HG03103 (cell line): ENCODE results near the gene IL12RB2.

Source experiments
- ATAC-seq: cut with Tn5 transposase; IDR thresholded peaks from one replicate; pipeline ENCODE4 v1.9.1; 2021; ENCODE audit warnings: low read depth; ENCODE audit not compliant: unreplicated experiment

The IL12RB2 gene

DNA sequence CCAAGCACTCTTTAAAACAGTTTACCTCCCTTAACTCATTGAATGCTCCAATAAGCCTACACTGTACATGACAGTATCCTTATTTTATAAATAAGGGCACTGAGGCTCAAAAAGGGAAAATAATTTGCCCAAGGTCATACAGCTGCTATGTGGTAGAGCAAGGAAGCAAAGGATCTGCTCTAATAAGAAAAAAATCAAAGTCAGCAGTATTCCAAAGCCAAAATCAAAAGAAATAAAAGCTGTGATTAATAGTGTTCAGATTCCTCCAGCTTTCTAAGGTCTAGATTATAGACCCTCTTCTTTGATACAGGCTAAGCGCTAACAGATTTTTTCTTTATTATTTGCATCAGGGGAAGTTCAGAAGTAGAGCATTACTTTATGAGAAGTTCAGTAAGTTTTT is 39.3 kb downstream of the IL12RB2 start:
- no peak for ATAC-seq

DNA sequence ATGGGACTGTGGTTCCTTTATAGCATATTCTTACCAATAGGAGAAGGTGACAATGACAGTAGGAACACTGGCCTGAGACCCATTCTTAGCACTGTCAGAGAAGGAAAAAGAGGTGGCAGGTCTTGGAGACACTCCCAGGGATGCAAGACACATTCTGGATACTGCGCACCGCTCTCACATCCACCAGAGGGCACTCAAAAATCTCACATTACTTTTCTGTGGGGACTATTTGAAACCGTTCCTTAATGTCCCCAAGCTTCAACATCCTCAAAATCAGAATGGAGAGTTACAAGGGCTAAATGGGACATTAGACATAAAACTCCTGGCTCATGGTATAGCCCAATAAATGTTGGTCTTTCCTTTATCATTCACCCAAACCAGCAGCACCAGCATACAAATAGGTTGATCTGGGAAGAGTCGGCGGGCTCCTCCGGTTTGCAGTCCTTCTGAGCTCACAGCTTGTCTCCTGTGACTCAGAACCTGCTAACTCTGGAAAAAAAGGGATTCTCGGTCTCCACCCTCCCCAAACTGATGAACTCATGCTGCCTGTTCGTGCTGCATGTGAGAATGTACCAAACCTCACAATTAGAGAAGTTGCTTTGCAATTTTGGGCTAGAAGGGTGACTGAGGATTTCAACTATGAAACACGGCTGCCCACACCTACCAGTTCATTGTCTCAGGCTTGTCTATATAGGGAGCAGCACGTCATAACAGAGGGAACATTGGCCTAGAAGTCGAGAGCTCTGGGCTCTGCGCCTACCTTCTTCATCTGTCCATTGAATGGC is 40.2 kb downstream of the IL12RB2 start:
- ATAC-seq = peak; percentile 49

DNA sequence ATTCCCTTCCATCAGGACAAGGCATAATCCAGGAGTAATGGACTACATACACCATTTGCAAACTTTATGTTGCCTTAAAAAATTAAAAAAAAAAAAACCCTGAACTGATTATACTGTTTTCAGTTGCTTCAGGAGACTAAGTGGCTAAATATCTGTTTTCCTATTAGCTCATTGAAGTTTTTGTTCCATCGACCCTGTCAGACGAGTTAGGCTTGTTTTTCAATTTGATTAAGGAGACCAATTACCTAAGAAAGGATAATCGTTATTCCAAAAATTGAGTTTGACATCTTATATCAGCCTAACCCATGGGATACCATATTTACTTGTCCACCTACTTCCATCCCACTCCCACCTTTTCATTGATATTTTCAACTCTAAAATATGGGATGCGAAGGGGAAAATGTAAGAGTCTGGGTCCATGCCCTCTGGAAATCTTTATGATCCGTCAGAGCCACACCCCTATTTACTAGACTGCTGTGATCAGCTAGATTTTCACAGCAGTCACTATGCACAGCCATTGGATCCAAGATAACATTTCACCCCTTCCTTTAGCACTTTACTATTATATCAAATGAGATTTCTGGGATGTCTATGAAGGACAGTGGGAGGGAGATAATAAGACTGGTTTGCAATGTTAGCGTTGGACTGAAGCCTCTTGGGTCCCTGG is 41.0 kb downstream of the IL12RB2 start:
- no peak for ATAC-seq

DNA sequence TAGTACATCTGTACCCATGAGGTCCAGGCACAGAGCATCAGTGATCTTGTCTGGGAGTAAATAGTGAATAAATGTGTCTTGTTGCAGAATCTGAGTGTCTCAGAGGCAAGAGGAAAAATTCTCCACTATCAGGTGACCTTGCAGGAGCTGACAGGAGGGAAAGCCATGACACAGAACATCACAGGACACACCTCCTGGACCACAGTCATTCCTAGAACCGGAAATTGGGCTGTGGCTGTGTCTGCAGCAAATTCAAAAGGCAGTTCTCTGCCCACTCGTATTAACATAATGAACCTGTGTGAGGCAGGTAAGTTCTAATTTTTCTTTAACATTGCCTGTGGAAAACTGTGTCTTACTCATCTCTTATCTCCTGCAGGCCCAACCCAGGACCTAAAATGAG is 43.1 kb downstream of the IL12RB2 start:
- ATAC-seq = peak; percentile 78

DNA sequence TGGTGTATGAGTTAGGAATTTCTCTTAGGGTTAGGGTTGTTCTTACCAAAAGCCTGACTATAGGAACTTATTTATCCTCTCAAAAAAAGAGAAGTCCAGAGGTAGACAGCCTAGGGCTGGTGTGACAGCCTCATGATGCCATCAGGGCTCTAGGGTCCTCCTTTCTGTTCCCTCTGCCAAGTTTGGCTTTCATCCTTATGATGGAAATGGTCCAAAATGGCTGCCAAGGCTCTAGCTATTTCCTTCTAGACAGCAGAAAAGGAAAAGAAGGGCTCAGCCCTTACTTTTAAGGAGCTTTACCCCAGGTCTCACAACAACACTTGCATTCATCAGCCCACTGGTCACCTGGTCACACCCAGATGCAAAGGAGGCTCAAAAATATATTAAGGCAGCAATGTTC is 44.5 kb downstream of the IL12RB2 start:
- ATAC-seq = no peak

DNA sequence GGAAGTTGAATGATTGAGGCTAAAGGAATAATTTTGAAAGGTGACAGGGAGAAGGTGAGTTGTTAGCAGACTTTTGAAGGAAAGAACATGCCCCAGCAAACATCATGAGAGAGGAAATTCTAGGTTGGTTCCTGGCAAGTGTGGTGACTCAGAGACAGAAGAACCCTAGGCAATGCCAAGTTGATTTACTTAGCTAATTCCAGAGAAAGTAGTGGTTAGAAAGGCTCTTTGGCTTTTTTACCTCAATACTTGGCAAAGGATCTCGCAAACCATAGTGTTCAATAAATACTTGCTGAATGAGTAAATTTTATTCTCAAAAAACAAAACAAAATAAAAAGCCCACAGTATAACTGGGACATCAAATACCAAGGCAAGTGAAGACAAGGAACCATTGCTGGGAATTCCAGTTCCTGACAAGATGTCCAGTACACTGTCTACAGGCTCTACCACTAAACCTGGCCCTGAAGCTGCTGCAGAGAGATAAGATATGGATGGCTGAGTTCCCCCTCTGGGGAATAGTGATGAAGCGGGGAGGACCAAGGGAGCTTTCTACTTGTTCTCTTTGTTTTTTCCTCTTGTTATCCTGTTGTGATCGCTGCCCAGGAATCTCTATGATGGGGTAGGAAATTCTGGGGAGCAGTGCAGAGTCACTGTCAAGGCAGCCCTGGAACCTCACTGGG is 48.2 kb downstream of the IL12RB2 start:
- ATAC-seq = no peak

DNA sequence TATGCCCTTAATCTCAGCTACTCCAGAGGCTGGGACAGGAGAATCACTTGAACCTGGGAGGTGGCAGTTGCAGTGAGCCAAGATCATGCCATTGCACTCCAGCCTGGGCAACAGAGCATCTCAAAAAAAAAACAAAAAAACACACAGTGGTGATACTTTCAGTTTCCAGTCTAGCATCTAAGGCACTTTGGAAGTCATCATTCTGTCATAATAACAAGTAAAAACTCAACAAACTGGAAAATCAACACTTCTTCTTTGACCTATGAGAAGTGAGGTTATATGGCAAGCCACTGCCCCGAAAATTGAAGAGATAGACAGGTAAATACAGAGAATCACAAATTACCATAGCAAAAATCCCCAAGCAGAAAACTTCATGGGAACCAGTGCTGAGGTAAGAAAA is 51.9 kb downstream of the IL12RB2 start:
- ATAC-seq = no peak

DNA sequence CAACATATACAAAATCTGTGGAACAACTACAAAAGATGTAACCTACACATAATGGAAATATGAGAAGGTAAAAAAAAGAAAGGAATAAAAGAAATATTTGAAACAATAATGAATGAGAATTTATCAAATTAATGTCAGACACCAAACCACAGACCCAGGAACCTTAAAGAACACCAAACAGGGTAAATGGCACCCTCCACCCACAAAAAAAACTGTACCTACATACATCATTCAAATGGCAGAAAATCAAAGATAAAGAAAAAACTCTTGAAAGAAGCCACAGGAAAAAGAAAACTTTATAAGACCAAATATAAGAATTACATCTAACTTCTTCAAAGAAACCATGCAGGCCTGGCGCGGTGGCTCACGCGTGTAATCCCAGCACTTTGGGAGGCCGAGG is 54.0 kb downstream of the IL12RB2 start:
- ATAC-seq = no peak

DNA sequence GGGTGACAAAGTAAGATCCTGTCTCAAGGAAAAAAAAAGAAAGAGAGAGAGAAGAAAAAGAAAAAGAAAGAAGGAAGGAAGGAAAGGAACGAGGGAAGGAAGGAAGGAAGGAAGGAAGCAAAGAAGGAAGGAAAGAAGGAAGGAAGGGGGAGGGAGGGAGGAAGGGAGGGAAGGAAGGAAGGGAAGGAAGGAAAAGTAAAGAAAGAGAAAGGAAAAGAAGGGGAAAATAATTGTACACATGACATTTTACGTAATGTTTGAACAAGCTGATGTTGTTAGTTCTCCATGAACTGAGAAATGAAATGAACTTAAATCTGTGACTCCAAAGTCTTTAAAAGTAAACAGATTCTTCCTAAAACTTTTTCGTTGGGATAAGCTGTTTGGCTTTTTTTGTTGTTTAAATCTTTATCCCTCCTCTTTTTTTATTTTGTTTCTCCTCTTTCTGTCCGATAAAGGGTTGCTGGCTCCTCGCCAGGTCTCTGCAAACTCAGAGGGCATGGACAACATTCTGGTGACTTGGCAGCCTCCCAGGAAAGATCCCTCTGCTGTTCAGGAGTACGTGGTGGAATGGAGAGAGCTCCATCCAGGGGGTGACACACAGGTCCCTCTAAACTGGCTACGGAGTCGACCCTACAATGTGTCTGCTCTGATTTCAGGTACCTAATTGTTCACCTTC is 59.8 kb downstream of the IL12RB2 start:
- no peak for ATAC-seq

DNA sequence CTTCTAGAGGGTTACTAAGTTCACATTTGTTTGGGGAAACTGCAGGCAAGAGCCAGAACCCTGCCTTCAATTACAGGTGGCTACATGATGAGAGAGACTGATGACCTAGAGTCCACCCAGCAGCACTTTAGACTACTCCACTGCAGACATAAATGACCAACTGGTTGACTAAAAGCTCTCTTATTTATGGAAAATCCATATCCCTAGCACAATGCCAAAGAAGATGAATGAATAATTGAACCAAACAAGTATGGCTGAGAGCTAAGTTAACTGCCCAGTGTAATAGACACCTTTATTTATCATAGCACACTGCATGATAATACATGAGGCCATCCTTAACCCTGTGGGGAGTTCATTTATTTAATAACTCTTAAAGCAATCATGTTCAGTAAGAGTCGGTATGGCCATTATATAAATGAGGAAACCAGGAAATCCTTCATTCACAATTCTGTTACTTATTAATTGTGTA is 60.4 kb downstream of the IL12RB2 start:
- no peak for ATAC-seq

DNA sequence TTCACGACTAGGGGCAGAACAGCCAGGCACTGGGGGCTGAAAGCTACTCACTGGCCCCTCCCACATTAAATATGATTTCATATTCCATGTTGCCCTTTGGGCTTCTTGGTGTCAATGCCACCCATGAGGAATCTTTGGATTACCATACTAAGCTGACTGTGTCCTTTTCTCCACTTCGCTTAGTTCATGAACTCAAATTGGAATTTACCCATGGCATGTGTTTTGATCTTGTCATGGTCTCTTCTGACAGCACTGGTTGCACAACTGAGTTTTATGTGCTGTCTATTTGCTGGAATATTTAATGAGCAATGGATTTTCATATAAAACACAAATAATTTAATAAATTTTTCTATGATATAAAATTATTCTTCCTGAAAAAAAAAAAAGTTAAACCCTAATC is 63.4 kb downstream of the IL12RB2 start:
- no peak for ATAC-seq

DNA sequence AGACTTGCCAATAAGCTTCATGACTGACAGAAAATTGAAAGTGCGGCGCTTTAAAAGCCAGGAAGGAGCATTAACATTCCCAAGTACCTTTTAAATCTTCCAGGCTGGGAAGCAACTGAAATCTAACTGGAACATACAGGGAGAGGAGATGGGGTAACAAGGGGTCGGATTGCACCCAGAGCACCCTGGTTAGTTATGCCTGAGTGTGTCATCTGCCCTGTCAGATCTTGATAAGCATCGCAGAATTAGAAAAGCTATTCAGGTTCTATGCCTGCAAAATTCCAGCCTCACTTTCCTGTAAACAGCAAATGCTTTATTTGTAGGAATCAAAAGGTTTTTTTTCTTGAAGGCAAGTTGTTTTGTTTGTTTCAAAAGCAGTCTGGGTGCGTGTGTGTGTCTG is 64.0 kb downstream of the IL12RB2 start:
- ATAC-seq = no peak

DNA sequence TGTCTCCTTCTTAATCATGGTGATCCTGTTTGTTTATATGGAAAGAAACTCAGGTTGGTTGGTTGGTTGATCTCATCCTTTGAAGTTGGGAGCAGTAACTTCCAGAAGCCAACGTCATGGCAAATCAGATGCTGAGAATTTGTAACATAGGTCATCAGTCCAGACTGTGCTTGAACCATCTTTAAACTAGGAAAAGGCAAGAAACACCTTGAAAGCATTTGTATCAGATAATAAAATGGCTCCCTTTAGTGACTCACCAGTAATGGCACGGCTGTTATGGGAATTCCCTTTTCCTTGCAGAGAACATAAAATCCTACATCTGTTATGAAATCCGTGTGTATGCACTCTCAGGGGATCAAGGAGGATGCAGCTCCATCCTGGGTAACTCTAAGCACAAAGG is 64.5 kb downstream of the IL12RB2 start:
- no peak for ATAC-seq

DNA sequence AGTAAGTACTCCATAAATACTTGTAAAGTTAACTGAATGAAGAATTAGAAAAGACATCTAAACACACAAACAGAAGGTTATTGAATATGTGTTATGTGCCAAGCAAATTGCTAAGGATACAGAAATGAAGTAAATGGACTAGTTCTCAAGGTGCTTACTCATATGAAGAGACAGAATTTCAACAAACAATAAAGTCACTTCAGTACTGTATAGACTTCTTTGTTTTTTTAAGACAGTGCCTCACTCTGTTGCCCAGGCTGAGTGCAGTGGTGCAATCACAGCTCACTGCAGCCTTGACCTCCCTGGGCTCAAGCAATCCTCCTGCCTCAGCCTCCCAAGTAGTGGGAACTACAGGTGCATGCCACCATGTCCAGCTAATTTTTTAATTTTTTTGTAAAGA is 65.2 kb downstream of the IL12RB2 start:
- ATAC-seq = no peak

DNA sequence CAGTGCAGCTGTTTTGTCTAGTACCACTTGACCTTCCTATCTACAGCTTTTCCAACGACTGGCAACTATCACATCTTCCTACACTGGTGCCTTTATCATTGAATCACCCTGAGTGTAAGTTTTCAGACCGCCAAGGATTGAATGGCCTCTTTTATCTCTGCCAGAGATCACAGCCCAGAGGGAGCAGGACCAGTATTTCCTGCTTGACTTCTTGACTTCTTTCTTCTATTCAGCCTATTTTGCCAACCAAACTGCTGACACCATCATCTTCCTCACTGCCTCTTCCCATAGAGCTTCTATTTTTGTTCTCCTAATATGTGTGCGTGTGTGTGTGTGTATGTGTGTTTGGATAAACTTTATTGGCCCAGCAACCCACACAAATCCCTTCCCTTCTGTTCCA is 68.7 kb downstream of the IL12RB2 start:
- ATAC-seq = no peak

DNA sequence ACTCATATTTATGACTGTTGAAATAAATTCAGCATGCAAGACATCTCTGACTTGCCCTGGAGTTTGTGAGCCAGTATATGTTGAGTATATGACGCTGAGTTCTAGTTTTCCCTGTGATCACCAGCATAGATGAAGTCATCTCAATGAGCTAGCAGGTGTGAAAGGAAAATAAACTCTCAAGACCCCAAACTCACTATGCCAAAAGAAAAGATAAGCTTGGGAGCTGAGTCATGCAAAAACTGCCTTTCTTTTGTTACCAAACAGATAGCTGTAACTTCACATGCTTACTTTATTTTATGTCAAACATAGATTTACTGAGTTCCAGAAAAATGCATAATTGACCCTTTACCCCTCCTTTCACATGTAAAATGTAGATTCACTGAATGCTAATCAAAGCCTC is 69.6 kb downstream of the IL12RB2 start:
- ATAC-seq = no peak

DNA sequence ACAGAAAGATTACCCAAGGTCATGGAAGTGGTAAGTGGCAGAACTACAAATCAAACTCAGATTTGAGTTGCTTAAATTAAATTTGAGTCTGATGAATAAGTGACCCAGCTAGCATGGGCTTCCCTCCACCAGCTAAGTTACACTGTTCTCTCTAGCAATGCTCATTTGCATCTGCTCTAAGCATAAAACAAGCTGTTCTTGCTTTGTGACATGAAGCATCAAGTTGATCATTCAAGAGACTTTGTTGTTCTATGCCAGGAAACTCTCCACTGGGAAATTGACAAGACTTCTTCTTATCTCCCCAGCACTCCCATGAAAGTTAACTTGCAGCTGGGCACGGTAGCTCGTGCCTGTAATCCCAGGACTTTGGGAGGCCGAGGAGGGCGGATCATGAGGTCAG is 73.5 kb downstream of the IL12RB2 start:
- no peak for ATAC-seq

DNA sequence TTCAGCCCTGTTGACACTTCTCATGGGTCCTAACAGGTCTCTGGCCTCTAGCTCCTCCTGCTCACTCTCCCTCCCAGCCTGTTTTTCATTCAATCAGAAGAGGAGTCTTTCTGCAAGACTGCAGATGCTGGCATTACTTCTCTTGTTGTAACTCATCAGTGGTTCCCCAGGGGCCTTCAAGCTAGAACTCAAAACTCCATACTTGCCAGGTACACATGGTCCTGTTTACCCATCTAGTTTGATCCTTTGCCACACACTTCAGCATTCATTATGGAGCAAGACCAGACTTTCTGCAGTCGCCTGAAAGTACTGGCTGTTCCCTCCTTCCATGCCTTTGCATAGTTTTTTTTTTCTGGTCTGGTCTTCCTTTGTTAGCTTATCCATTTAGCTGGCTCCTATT is 74.6 kb downstream of the IL12RB2 start:
- ATAC-seq = no peak

DNA sequence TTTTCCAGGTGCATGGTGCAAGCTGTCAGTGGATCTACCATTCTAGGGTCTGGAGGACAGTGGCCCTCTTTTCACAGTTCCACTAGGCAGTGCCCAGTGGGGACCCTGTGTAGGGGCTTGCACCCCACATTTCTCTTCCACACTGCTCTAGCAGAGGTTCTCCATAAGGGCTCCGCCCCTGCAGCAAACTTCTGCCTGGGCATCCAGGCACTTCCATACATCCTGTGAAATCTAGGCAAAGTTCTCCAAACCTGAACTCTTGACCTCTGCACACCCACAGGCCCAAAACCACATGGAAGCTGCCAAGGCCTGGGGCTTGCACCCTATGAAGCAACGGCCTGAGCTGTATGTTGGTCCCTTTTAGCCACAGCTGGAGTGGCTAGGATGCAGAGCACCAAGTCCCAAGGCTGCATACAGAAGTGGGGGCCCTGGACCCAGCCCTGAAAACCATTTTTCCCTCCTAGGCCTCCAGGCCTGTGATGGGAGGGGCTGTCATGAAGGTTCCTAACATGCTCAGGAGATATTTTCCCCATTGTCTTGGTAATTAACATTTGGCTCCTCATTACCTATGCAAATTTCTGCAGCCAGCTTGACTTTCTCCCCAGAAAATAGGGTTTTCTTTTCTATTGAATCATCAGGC is 76.4 kb downstream of the IL12RB2 start:
- no peak for ATAC-seq

DNA sequence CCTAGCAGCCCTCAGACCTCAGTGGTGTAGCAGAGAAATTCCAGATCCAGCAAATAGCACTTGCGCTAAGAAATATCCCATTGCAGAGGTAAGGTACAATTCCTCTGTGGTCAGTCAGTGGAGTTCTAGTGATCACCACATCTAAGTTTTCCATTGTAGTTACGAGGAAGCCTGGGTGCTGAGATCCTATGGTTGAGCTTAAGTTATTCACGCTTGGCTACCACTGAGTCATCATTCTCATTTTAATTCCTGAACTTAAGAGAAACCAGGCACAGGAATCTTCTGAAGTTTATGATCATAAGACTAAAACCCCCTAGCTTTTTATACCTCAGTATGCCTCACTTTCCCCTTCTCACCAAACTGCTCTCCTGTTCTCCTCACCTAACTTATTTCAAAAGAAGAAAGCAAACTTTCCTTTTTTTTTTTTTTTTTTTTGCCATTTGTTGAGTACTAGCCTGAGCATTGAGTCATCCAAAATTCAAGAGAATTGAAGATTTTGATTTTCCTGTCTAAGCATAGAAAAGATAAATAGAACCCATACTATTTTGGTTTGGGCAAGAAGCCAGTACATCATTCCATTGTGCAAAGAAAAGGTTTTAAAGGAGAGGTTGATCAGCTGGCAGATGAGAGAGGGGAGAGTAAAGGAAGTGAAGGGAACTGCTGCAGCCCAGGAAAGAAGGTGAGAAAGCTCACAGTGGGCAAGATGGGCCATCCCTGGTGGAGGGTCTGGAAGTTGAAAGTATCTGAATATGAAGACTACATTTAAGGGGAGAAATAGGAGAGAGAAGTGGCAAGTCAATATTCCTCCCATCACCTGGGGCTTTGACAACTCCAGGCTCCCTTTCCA is 82.6 kb downstream of the IL12RB2 start:
- no peak for ATAC-seq
